ENCODE measurements around the gene C1D. TPM values are rescaled to one million over a fixed set of nuclear protein-coding genes. Genes with fewer than 3 reads are reported as not detected.

C1D gene
- total and polyA plus RNA-seq, 2 donors (not counting 3 experiments of a cell fraction or from before 2014, with no cell fraction given), result 11.4 to 14.0 TPM

- Histone ChIP-seq H3K9me3 (replicated peaks; ENCODE audit: control insufficient read depth, insufficient read depth, low read length) (no peaks in the 10 kb centered on the region), H3K4me1 (ENCODE audit: control insufficient read depth, extremely low read depth, insufficient read depth, low read length) (peaks cover 6% of the 10 kb centered on the region), H3K9ac (replicated peaks; ENCODE audit: extremely low read depth, insufficient read depth, low read length) (no peak overlapping the region), H3K27me3 (ENCODE audit: control insufficient read depth in 2 of 2, insufficient read depth in 2 of 2, low read length in 2 of 2) (no peaks in the 10 kb centered on the region), H3K4me2 (ENCODE audit: insufficient read depth, low read length) (no peak overlapping the region), H3K9me1 (replicated peaks; ENCODE audit: control insufficient read depth, extremely low read depth, insufficient read depth, low read length) (no peaks in the 10 kb centered on the region), H3K36me3 (ENCODE audit: control insufficient read depth in 2 of 2, extremely low read depth in 1 of 2, insufficient read depth in 2 of 2, low read length in 2 of 2) (no peaks in the 10 kb centered on the region), H3K79me2 (ENCODE audit: control insufficient read depth, insufficient read depth, low read length) (no peaks in the 10 kb centered on the region), H3K4me3 (replicated peaks in 1 of 3; ENCODE audit: insufficient read depth in 1 of 3, low read depth in 1 of 3, low read length in 3 of 3) (no peak overlapping the region), H3K27ac (ENCODE audit: insufficient read depth, low read depth, low read length) (no peak overlapping the region), H4K20me1 (replicated peaks; ENCODE audit: control insufficient read depth, extremely low read depth, insufficient read depth, low read length) (no peaks in the 10 kb centered on the region), H2AFZ (ENCODE audit: low read depth, low read length) (no peak overlapping the region)
- no peak for TF ChIP-seq JUN (IDR thresholded peaks at IDR 0.05; ENCODE audit: borderline replicate concordance, insufficient read depth, insufficient read length, low read depth)
- TF ChIP-seq CTCF (IDR thresholded peaks at IDR 0.05; ENCODE audit: extremely low read depth in 1 of 2, insufficient read depth in 1 of 2, low read depth in 1 of 2, low read length in 2 of 2), result no peak
- no peak for TF ChIP-seq POLR2AphosphoS5 (IDR thresholded peaks at IDR 0.05; ENCODE audit: insufficient read depth, low read depth, low read length)
- TF ChIP-seq FOS (IDR thresholded peaks at IDR 0.05; ENCODE audit: borderline replicate concordance, insufficient read depth, low read length), result no peak
- no peak for TF ChIP-seq EZH2 (IDR thresholded peaks at IDR 0.05; ENCODE audit: borderline replicate concordance, low read depth, low read length, severe bottlenecking)
- TF ChIP-seq MAX (IDR thresholded peaks at IDR 0.05; ENCODE audit: insufficient read depth, insufficient read length), result no peak
- no peak for TF ChIP-seq GATA2 (IDR thresholded peaks at IDR 0.05; ENCODE audit: insufficient read depth, insufficient read length, low read depth, low read length)
- TF ChIP-seq POLR2A (IDR thresholded peaks at IDR 0.05; ENCODE audit: low read depth, low read length), result no peak
- TF ChIP-seq MYC (IDR thresholded peaks at IDR 0.05; ENCODE audit: low read depth, low read length), result no peak
- intact Hi-C loops (cut with micrococcal nuclease) (loop anchor here (5.0 to 10.0 kb wide), 5 partner anchors 376 to 1603 kb away; no protein-coding TSS in a partner anchor), dilution Hi-C loops (cut with MboI; ENCODE audit: extremely low pct_ligation_motif_present, low sequenced_read_pairs) (no loop called here)
- POLR2A ChIA-PET, result no interaction called here
- FAIRE-seq (no peak), DNase-seq (ENCODE audit: low read depth, low spot score) (no peak)
- CTCF ChIA-PET, result interaction anchor here (0.9 to 5.6 kb wide), 24 partner anchors 33 to 1596 kb away, joined by 3 to 156 read pairs (median 11); partner anchors contain the start of gene MEIS1
- no TSS peak for BruUV-seq (replicated peaks)
Measured at GRCh38 chr2:68030529-68030928, 32.3 kb downstream of the C1D start.
